Nephron (organoid): ENCODE measurements around the gene TRPC5OS.
A peak's percentile ranks its signal among the peaks of the same experiment; 100 is the strongest.

ENCODE experiments used
- H3K27ac Mint-ChIP-seq, 3 experiments: 2 replicates each; pipeline ENCODE4 v1.8.0; 2020; ENCODE audit warnings: mixed read lengths in 3 of 3, mild to moderate bottlenecking in 2 of 3, moderate library complexity in 1 of 3
- H3K27me3 Mint-ChIP-seq: 2 replicates; pipeline ENCODE4 v1.8.0; 2021; ENCODE audit warnings: low read depth, mild to moderate bottlenecking, moderate library complexity, mixed read lengths
- H3K36me3 Mint-ChIP-seq: 2 replicates; pipeline ENCODE4 v1.8.0; 2020; ENCODE audit warnings: low read depth, mixed read lengths
- H3K4me1 Mint-ChIP-seq: 2 replicates; pipeline ENCODE4 v1.8.0; 2020; ENCODE audit warnings: mixed read lengths
- H3K4me3 Mint-ChIP-seq, 3 experiments: 2 replicates each; pipeline ENCODE4 v1.8.0; 2020; ENCODE audit warnings: mild to moderate bottlenecking in 3 of 3, mixed read lengths in 3 of 3, moderate library complexity in 2 of 3
- H3K9me3 Mint-ChIP-seq: 2 replicates; pipeline ENCODE4 v1.8.0; 2020; ENCODE audit warnings: mixed read lengths
- CTCF ChIP-seq, 3 experiments: fragments of 200-600 bp; sonication (generic); IDR thresholded peaks; one replicate each; pipeline ENCODE4 v1.5.0; 2021; ENCODE audit warnings: antibody characterized with exemption in 3 of 3; ENCODE audit not compliant: unreplicated experiment in 3 of 3

Gene TRPC5OS

GRCh38 chrX:111861605-111862004, 14.4 kb upstream of the TRPC5OS start:
- H3K4me1 Mint-ChIP-seq = peaks cover 30% of the 10 kb centered on the region
- TF ChIP-seq CTCF (IDR thresholded peaks at IDR 0.05; ENCODE audit: unreplicated experiment in 3 of 3) = no peak
- H3K9me3 Mint-ChIP-seq = no peaks in the 10 kb centered on the region
- no peaks in the 10 kb centered on the region for H3K36me3 Mint-ChIP-seq
- H3K27me3 Mint-ChIP-seq = no peaks in the 10 kb centered on the region
- peak overlapping the region; percentile 59 to 79 (median 67) for H3K27ac Mint-ChIP-seq
- no peak overlapping the region for H3K4me3 Mint-ChIP-seq

GRCh38 chrX:111867236-111867635, 8.7 kb upstream of the TRPC5OS start:
- H3K27ac Mint-ChIP-seq = peak overlapping the region; percentile 69 to 83 (median 79)
- no peak for TF ChIP-seq CTCF (IDR thresholded peaks at IDR 0.05; ENCODE audit: unreplicated experiment in 3 of 3)
- no peaks in the 10 kb centered on the region for H3K36me3 Mint-ChIP-seq
- peaks cover 5% of the 10 kb centered on the region for H3K27me3 Mint-ChIP-seq
- H3K4me1 Mint-ChIP-seq = peaks cover 49% of the 10 kb centered on the region
- no peaks in the 10 kb centered on the region for H3K9me3 Mint-ChIP-seq
- H3K4me3 Mint-ChIP-seq = no peak overlapping the region

- peak overlapping the region; percentile 67 to 88 (median 69) for H3K27ac Mint-ChIP-seq
- H3K4me3 Mint-ChIP-seq = peak overlapping the region in 1 of 3 experiments; percentile 15
- H3K9me3 Mint-ChIP-seq = no peaks in the 10 kb centered on the region
- TF ChIP-seq CTCF (IDR thresholded peaks at IDR 0.05; ENCODE audit: unreplicated experiment in 3 of 3) = no peak
- H3K4me1 Mint-ChIP-seq = peaks cover 42% of the 10 kb centered on the region
- peaks cover 5% of the 10 kb centered on the region for H3K27me3 Mint-ChIP-seq
- H3K36me3 Mint-ChIP-seq = no peaks in the 10 kb centered on the region
Observed at GRCh38 chrX:111868726-111869638, 7.0 kb upstream of the TRPC5OS start.

GRCh38 chrX:111869639-111870034, 6.3 kb upstream of the TRPC5OS start:
- Mint-ChIP-seq H3K36me3 (no peaks in the 10 kb centered on the region), H3K9me3 (no peaks in the 10 kb centered on the region), H3K4me1 (peaks cover 42% of the 10 kb centered on the region), H3K4me3 (no peak overlapping the region), H3K27ac (peak overlapping the region; percentile 67 to 88 (median 69)), H3K27me3 (peaks cover 5% of the 10 kb centered on the region)
- peak; percentile 87 to 91 (median 90) for TF ChIP-seq CTCF (IDR thresholded peaks at IDR 0.05; ENCODE audit: unreplicated experiment in 3 of 3)

GRCh38 chrX:111874241-111874640, 1.7 kb upstream of the TRPC5OS start:
- no peak overlapping the region for H3K27ac Mint-ChIP-seq

More at GRCh38 chrX:111874241-111874640, 1.7 kb upstream of the TRPC5OS start:
- no peak overlapping the region for H3K4me3 Mint-ChIP-seq
- no peak for TF ChIP-seq CTCF (IDR thresholded peaks at IDR 0.05; ENCODE audit: unreplicated experiment in 3 of 3)
- no peaks in the 10 kb centered on the region for H3K27me3 Mint-ChIP-seq
- peaks cover 7% of the 10 kb centered on the region for H3K4me1 Mint-ChIP-seq
- peaks cover 4% of the 10 kb centered on the region for H3K9me3 Mint-ChIP-seq
- no peaks in the 10 kb centered on the region for H3K36me3 Mint-ChIP-seq
